HEK293T (cell line): Measurements from ENCODE around the gene SUSD3.

ENCODE experiments used
- SP1 ChIP-seq: fragments of 450-650 bp; IDR thresholded peaks from 2 replicates; pipeline ENCODE4 v1.6.1; 2017
- TARDBP ChIP-seq: fragments of 450-650 bp; IDR thresholded peaks from 2 replicates; pipeline ENCODE4 v1.6.1; 2016

GRCh38 chr9:93076792-93077128 lies 18.3 kb downstream of the SUSD3 start:
- TF ChIP-seq SP1 (no peak), TARDBP (no peak)
